ENCODE measurements around the gene MRPS25.

Gene MRPS25

GRCh38 chr3:15083252-15083651 is 18.1 kb upstream of the MRPS25 start:
- H3K4me3 ChIP-seq (ENCODE audit: low read depth, low read length): no peak overlapping the region
- no peak for TF ChIP-seq CTCF (IDR thresholded peaks at IDR 0.05; ENCODE audit: low read depth, low read length)

- no peak for TF ChIP-seq CTCF (IDR thresholded peaks at IDR 0.05; ENCODE audit: low read depth, low read length)
- no peak overlapping the region for H3K4me3 ChIP-seq (ENCODE audit: low read depth, low read length)
Observed at GRCh38 chr3:15081960-15082664, 17.0 kb upstream of the MRPS25 start.

- TF ChIP-seq CTCF (IDR thresholded peaks at IDR 0.05; ENCODE audit: low read depth, low read length): no peak
- no peak overlapping the region for H3K4me3 ChIP-seq (ENCODE audit: low read depth, low read length)
Observed at GRCh38 chr3:15079091-15079490, 14.0 kb upstream of the MRPS25 start.

- TF ChIP-seq CTCF (IDR thresholded peaks at IDR 0.05; ENCODE audit: low read depth, low read length): no peak
Observed at GRCh38 chr3:15074500-15074899, 9.4 kb upstream of the MRPS25 start.

DNA sequence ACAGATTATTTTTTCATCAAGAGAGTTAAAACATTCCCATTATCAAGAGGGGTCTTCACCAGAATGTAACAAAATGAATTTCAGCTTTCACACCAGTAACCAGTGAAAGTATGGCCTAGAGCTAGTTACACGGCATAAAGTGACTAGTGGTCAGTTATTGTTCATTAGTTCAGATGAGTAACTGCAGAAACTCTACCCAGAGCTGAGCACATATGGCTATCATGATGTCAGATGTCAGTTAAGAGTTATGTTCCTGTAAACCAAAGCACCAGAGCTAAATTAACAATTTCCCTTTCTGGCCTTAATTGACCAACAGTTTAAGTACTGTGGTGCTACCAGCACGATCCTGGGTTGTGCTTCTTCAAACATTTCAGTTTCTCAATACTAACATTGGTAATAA is 6.6 kb upstream of the MRPS25 start:
- no peak overlapping the region for H3K4me3 ChIP-seq (ENCODE audit: low read depth, low read length)
- no peak for TF ChIP-seq CTCF (IDR thresholded peaks at IDR 0.05; ENCODE audit: low read depth, low read length)

More at GRCh38 chr3:15074500-15074899, 9.4 kb upstream of the MRPS25 start:
- no peak overlapping the region for H3K4me3 ChIP-seq (ENCODE audit: low read depth, low read length)

DNA sequence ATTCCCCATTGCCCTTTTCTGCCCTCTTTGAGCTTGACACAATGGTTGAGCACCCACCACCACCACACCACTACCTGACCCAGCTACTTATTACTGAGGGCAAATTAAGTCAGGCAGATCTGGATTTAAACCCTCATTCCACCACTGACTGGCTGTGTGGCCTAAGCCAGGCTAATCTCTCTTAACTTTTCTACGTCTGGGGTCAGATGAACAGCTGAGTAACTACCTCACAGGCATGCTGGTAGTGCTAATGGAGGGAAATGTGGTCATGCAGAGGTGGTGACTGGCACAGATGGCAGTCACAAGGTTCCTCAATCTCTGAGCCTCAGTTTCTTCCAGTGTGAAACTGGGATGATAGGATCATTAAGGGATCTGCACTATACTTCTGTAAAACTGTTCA is 4.3 kb upstream of the MRPS25 start:
- H3K4me3 ChIP-seq (ENCODE audit: low read depth, low read length): no peak overlapping the region
- no peak for TF ChIP-seq CTCF (IDR thresholded peaks at IDR 0.05; ENCODE audit: low read depth, low read length)

DNA sequence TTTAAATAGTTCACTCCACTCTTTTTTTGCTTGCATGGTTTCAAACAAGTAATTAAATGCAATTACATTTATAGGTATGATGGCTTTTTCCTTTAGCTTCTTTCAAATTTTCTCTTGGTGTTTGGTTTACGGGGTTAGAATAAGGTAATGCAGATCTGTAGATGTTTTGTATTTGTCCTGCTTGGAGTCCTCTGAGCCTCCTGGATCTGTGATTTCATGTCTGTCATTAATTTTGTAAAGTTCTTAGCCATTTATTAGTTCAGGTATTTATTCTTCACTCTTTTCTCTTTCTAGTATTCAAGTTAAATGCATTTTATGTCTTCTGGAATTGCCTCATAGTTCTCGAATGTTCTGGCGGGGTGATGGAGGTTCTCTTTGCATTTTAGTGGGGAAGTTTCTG is 1.4 kb upstream of the MRPS25 start:
- no peak for TF ChIP-seq CTCF (IDR thresholded peaks at IDR 0.05; ENCODE audit: low read depth, low read length)

More for the DNA sequence above, 1.4 kb upstream of the MRPS25 start:
- H3K4me3 ChIP-seq (ENCODE audit: low read depth, low read length): no peak overlapping the region

Data from WI38 (cell line).